Stimulated activated CD4-positive, alpha-beta T cell treated with anti-CD3 and anti-CD28 coated beads, Interleukin-1b, Interleukin-23, amount 100 ng/mL, for 4 hours (primary cell): Measurements from ENCODE around the gene SPAG9.
A peak's percentile ranks its signal among the peaks of the same experiment; 100 is the strongest.

Source experiments
- DNase-seq, 2 donors: peaks; one replicate each; pipeline ENCODE4 v3.0.0-alpha.2; 2020; ENCODE audit warnings: low read depth in 2 of 2

The SPAG9 gene

DNA sequence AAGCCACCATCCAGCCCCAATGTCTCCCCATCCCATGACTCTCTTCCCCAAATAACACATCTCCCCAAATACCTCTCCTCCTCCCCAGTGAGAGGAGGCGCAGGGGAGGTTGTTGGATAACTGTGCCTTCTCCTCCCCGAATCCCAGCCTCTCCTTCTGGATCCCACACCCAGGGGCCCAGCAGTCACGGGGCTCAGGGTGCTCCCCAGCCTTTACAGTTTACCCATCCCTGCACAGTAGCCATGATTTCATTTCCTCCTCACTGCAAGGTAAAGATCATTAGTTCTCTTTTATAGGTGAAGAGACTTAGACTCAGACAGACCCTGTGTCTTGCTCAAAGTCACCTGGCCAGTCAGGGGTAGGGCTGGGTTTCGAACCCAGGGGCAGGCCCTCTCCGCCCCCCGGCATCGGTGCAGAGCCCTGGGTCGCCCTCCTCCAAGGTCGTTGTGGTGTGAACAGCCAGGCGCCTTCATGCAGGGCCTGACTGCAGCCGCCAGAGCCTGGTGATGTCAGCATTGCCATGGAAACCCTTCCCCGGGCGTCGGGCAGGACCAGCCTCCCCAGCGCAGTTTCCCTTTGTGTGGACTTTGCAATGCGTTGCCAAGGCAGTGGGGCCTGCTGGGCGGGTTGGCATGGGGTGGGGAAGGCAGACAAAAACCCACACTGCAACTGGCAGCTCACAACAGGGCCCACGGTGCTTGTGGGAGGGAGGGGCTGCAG is 201.2 kb downstream of the SPAG9 start:
- peak; percentile 36 to 49 for DNase-seq

DNA sequence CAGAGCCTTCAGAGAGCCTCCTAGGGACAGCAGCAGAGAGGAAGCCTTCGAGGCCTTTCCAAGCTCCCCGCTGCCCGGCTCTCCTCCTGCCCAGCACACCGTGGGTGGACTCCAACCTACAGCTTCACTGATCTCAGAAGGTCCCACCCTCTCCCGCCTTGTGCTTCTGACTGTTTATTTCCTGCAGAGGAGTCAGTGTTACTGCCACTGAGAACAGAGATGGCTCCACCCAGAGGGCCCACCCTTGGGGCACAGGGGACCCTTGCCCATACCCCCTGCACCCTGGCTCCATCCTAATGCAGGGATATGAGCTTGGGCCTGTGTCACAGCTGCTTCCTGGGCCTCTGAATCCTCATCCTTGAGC is 201.8 kb downstream of the SPAG9 start:
- no peak for DNase-seq

DNA sequence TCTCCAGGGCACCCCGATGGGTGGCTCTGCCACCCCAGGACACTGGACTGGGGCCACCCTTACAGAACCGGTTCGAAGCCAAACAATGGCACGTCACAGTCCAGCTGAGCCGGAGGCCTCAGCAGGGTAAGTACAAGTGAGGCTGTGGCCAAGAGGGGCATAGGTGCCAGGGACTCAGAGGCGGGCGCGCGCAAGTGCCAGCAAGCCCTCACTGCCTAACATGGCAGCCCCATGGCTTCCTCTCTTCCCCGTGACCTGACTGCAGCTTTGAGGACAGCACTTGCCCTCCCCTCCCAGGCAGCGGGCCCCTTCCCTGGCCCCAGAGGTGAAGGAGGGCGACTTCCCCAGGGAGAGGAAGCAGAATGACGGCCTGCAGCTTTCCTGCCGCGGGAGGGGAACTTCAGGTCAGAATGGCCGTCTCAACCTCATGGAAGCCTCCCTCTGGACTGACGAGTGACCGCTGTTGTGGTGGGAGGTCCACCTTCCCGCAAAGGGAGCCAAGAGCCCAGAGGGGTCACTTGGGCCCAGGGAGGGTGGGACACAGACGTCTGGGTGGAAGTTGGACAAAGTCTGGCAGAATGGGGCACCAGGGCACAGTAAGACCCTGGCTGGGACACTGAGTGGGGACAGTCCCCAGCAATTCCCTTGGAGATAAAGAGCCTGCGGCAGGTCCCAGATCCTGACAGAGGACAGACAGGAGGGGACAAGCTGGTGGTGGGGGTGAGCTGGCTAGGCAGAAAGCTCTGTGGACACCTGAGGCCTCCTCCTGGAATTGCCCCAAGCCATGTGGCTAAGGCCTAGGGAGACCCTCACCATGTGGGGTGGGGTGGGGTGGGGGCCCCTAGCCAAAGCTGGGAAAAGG is 202.4 kb downstream of the SPAG9 start:
- no peak for DNase-seq

DNA sequence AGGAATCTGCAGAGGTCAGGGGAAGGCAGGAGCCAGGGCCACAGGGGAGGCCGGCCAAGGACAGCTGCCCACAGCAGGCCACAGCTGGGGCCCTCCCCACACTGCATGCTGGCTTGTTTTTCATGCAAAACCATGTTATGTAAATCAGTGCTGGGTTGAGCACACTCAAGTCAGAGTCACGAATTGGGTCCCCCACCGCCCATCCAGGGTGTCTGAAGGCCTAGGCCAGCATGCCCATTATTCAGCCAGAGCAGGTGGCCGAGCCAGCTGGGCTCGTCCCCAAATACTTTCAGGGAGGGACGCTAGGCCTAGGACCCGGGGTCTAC is 203.3 kb downstream of the SPAG9 start:
- no peak for DNase-seq

DNA sequence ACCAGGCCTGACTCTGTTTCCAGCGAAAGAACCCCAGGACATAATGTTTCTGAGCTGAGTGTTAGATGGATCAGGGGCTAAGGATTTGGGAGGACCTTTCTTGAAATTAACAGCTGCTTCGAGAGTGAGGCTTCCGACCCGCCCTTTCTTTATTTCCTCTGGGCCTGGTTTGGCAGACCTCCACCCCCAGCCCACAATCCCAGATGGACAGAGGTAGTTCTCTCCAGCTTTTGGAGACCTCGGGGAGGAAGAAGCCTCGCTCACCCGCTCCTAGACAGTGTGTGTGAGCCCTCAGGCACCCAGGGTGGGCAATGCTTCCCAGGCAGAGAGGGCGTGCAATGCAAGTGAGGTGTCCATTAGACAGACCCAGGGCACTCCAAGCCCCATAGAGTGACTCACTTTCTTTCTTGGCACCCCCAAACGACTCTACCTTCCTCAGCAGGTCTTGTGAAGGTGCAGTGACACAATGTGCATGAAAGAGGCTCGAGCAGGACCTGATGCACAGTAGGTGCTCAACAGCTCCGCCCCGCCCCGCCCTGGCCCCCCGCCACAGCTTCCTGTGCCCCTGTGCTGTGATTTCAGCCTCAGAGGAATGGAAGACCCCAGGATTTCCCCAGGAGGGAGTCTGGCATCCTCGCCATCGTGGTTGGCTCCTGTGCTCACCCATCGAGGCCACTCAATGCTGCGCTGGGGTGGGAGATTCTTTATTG is 203.8 kb downstream of the SPAG9 start:
- DNase-seq: no peak

DNA sequence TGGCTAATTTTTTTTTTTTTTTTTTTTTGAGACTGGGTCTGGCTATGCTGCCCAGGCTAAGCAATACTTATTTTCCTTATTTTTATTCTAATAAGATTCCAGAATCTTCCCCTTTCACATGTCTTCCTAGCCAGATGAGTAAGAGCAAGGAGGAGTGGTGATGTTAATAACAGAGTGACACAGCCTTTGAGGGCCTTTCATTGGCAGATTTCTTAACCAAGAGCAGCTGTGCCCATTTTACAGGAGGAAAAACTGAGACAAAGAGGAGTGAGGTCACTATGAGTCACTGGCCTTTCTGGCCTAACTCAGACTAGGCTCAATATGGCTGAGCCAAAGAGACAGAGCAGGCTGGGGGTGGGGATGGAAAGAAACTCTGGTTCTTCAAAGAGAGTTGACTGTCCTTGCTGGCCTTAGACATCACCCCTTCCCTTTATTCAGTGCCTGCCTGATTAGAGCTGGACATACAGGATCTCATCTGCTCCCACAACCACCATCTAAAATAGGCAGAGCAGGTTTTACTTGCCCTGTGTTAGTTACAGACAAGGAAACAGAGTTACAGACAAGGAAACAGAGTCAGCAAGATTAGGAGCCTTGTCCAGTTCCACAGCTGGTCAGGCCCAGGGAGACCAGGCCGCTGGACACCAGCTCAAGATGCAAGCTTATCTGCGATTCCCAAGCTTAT is 204.5 kb downstream of the SPAG9 start:
- DNase-seq: no peak

DNA sequence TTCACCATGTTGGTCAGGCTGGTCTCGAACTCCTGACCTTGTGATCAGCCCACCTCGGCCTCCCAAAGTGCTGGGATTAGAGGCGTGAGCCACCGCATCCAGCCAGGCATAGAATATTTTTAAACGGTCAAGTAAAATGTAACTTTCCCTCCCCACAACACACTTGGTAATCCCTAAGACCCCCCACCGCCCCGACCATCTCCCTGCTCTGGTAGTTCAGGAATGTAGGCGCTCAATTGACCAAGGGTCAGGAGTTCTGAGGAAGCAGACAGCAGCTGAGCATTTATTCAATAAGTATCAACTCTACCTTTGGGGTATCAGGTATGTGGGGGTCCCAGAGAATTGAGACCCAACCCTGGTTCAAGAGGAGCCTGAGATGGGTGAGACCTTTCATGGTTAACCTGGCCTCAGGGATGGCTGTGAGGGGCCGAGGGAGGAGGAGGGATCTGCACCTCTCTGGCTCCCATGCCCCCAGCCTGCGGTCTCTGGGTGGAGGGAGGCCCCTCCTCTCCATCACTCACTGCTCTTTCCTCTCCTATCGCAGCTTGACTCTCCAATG is 206.1 kb downstream of the SPAG9 start:
- DNase-seq: no peak

DNA sequence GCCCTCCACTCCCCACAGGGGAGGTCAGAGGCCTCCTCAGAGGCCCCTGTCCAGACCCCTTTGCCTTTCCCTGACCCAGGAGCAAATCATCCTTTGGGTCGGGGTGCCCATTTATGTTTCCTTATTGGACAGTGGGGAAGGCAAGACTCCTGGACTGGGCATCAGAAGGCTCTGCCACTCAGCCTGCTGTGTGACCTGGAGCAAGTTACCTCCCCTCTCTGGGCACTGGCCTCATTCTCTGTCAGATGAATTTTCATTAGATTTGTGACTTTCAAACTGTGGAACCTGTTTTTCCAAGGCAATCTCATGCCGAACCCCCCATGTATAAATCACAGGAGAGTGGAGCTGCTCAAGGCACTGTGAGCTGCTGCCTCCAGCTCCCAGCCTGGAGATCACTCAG is 207.5 kb downstream of the SPAG9 start:
- no peak for DNase-seq
